H1 (cell line): ENCODE results near the gene CAPN15. TPM values are rescaled to one million over a fixed set of nuclear protein-coding genes. Genes with fewer than 3 reads are reported as not detected.

Experiments
- CTCF ChIA-PET: fragments of 300-600 bp; sonication (Branson Sonifier 250); formaldehyde crosslinking; loops from one replicate; lab custom pipeline; 2021; ENCODE audit not compliant: partially characterized antibody; lab: Charles Lee
- POLR2A ChIA-PET: fragments of 300-600 bp; sonication (Branson Sonifier 250); formaldehyde crosslinking; loops from one replicate; lab custom pipeline; 2021; ENCODE audit warnings: inconsistent platforms; ENCODE audit not compliant: partially characterized antibody; lab: Charles Lee
- DNase-seq, 2 experiments: peaks; one replicate each; pipeline versions ENCODE4 v3.0.0 to v3.0.0-alpha.2; 2010 to 2022; ENCODE audit warnings: low spot score in 2 of 2, low read depth in 1 of 2, mixed read lengths in 1 of 2
- FAIRE-seq: peaks from 2 replicates; lab custom pipeline; 2011; peaks lifted over from hg19 to GRCh38; lab: Jason Lieb, UNC
- H2AFZ ChIP-seq: 2 replicates; pipeline ENCODE4 v1.8.1; 2012; ENCODE audit warnings: low read length, inconsistent platforms
- H2AK5ac ChIP-seq: 2 replicates; pipeline ENCODE4 v1.6.1; 2013; ENCODE audit warnings: low read depth, low read length
- H2BK120ac ChIP-seq: replicated peaks from 2 replicates; pipeline ENCODE3; 2013; ENCODE audit warnings: low read depth, low read length, inconsistent platforms
- H2BK12ac ChIP-seq: 2 replicates; pipeline ENCODE4 v1.6.1; 2013; ENCODE audit warnings: low read depth, low read length
- H2BK15ac ChIP-seq: 2 replicates; pipeline ENCODE4 v1.6.1; 2013; ENCODE audit warnings: low read length
- H2BK20ac ChIP-seq: 2 replicates; pipeline ENCODE4 v1.6.1; 2013; ENCODE audit warnings: low read length
- H2BK5ac ChIP-seq: 2 replicates; pipeline ENCODE4 v1.6.1; 2013; ENCODE audit warnings: low read depth, low read length
- H3K14ac ChIP-seq: 2 replicates; pipeline ENCODE4 v1.6.1; 2013; ENCODE audit warnings: inconsistent platforms; ENCODE audit not compliant: insufficient read length
- H3K18ac ChIP-seq: 2 replicates; pipeline ENCODE4 v1.6.1; 2013; ENCODE audit warnings: low read length; ENCODE audit errors: extremely low read depth
- H3K23ac ChIP-seq: 2 replicates; pipeline ENCODE4 v1.6.1; 2013; ENCODE audit warnings: inconsistent platforms; ENCODE audit not compliant: insufficient read length
- H3K23me2 ChIP-seq: 2 replicates; pipeline ENCODE4 v1.6.1; 2013; ENCODE audit warnings: low read depth, low read length
- H3K27ac ChIP-seq: 2 replicates; pipeline ENCODE4 v1.6.1; 2011; ENCODE audit warnings: low read depth, low read length, inconsistent platforms
- H3K27me3 ChIP-seq, 4 experiments: replicated peaks in 1 of 4; 1 replicate in 1 of 4; 2 replicates in 3 of 4; pipeline versions ENCODE4 v1.6.1 to v1.8.1; 2011 to 2013; ENCODE audit warnings: low read length in 3 of 4, mild to moderate bottlenecking in 3 of 4, inconsistent platforms in 2 of 4, mixed read lengths in 2 of 4, moderate library complexity in 1 of 4; ENCODE audit not compliant: control insufficient read depth in 3 of 4, insufficient read depth in 3 of 4; ENCODE audit errors: extremely low read depth in 1 of 4
- H3K36me3 ChIP-seq, 4 experiments: 2 replicates each; pipeline versions ENCODE4 v1.6.1 to v1.8.1; 2011 to 2013; ENCODE audit warnings: mild to moderate bottlenecking in 4 of 4, low read length in 3 of 4, moderate library complexity in 2 of 4, control low read depth in 1 of 4, inconsistent platforms in 1 of 4; ENCODE audit not compliant: insufficient read depth in 4 of 4, control insufficient read depth in 2 of 4
- H3K4ac ChIP-seq: replicated peaks from 2 replicates; pipeline ENCODE3; 2013; ENCODE audit warnings: low read length, low read depth, mixed read lengths, inconsistent platforms; ENCODE audit not compliant: insufficient read length
- H3K4me1 ChIP-seq, 4 experiments: replicated peaks in 1 of 4; 1 replicate in 1 of 4; 2 replicates in 3 of 4; pipeline versions ENCODE4 v1.6.1 to v1.8.1; 2011 to 2013; ENCODE audit warnings: low read length in 3 of 4, inconsistent platforms in 2 of 4, mixed read lengths in 1 of 4; ENCODE audit not compliant: insufficient read depth in 4 of 4, control insufficient read depth in 3 of 4
- H3K4me2 ChIP-seq, 2 experiments: 2 replicates each; pipeline versions ENCODE4 v1.6.1 to v1.8.1; 2011 to 2013; ENCODE audit warnings: low read depth in 2 of 2, low read length in 2 of 2, control low read depth in 1 of 2, inconsistent platforms in 1 of 2, mild to moderate bottlenecking in 1 of 2; ENCODE audit not compliant: insufficient read depth in 1 of 2
- H3K4me3 ChIP-seq, 4 experiments: fragments of 200-600, 300-600 bp in 1 of 4; sonication (generic), shearing (Covaris generic), sonication (Bioruptor Twin) in 1 of 4; 2 replicates each; pipeline versions ENCODE4 v1.5.1 to v1.8.1; 2011 to 2016; ENCODE audit warnings: low read length in 4 of 4, low read depth in 3 of 4, control low read depth in 2 of 4, inconsistent platforms in 2 of 4, mild to moderate bottlenecking in 2 of 4, mixed read lengths in 1 of 4, moderate library complexity in 1 of 4; ENCODE audit not compliant: insufficient read depth in 2 of 4; ENCODE audit errors: extremely low read depth in 1 of 4
- H3K56ac ChIP-seq: replicated peaks from 2 replicates; pipeline ENCODE3; 2013; ENCODE audit warnings: low read depth, mild to moderate bottlenecking, mixed read lengths, low read length, inconsistent platforms; ENCODE audit not compliant: insufficient read length
- H3K79me1 ChIP-seq: 2 replicates; pipeline ENCODE4 v1.6.1; 2013; ENCODE audit warnings: low read depth, low read length, control low read depth
- H3K79me2 ChIP-seq, 2 experiments: 2 replicates each; pipeline versions ENCODE4 v1.6.1 to v1.8.1; 2012 to 2013; ENCODE audit warnings: low read length in 2 of 2, mild to moderate bottlenecking in 2 of 2, inconsistent platforms in 1 of 2; ENCODE audit not compliant: insufficient read depth in 2 of 2, control insufficient read depth in 1 of 2
- H3K9ac ChIP-seq, 4 experiments: replicated peaks in 1 of 4; 1 replicate in 1 of 4; 2 replicates in 3 of 4; pipeline versions ENCODE4 v1.6.1 to v1.8.1; 2011 to 2013; ENCODE audit warnings: low read depth in 3 of 4, low read length in 3 of 4, control low read depth in 2 of 4, mild to moderate bottlenecking in 2 of 4, moderate library complexity in 2 of 4, inconsistent platforms in 1 of 4; ENCODE audit errors: extremely low read depth in 1 of 4
- H3K9me3 ChIP-seq, 2 experiments: 2 replicates each; pipeline versions ENCODE4 v1.6.1 to v1.8.1; 2012 to 2013; ENCODE audit warnings: mild to moderate bottlenecking in 2 of 2, moderate library complexity in 2 of 2, control low read depth in 1 of 2, inconsistent platforms in 1 of 2, low read depth in 1 of 2, low read length in 1 of 2, mixed read lengths in 1 of 2; ENCODE audit not compliant: insufficient read depth in 2 of 2
- H4K20me1 ChIP-seq, 2 experiments: replicated peaks in 1 of 2; 2 replicates each; pipeline versions ENCODE3 to v1.8.1; 2011 to 2013; ENCODE audit warnings: inconsistent platforms in 2 of 2, low read length in 2 of 2, mild to moderate bottlenecking in 1 of 2; ENCODE audit not compliant: insufficient read depth in 2 of 2, control insufficient read depth in 1 of 2
- H4K5ac ChIP-seq: 2 replicates; pipeline ENCODE4 v1.6.1; 2013; ENCODE audit warnings: low read length, low read depth, mixed read lengths, inconsistent platforms; ENCODE audit not compliant: insufficient read length
- H4K8ac ChIP-seq: 2 replicates; pipeline ENCODE4 v1.8.0; 2013; ENCODE audit warnings: mild to moderate bottlenecking, moderate library complexity, low read length, inconsistent platforms; ENCODE audit not compliant: insufficient read depth; ENCODE audit errors: extremely low read depth
- H4K91ac ChIP-seq: replicated peaks from 2 replicates; pipeline ENCODE3; 2013; ENCODE audit warnings: low read length, mixed read lengths, inconsistent platforms; ENCODE audit not compliant: insufficient read length
- CBX5 ChIP-seq: fragments of 300-800, 300-1000 bp; sonication (generic); IDR thresholded peaks from 2 replicates; pipeline ENCODE4 v1.7.1; 2016; ENCODE audit warnings: antibody characterized with exemption, low read length, low read depth
- CHD1 ChIP-seq: IDR thresholded peaks from 2 replicates; pipeline ENCODE4 v1.6.1; 2012; ENCODE audit warnings: low read depth, low read length, improper control_type of control experiment
- EZH2 ChIP-seq: fragments of 200-600 bp; sonication (generic); IDR thresholded peaks from 2 replicates; pipeline ENCODE4 v1.7.1; 2012; ENCODE audit warnings: low read depth, mild to moderate bottlenecking, moderate library complexity, low read length, inconsistent platforms; ENCODE audit not compliant: severe bottlenecking
- GABPA ChIP-seq: IDR thresholded peaks from 2 replicates; pipeline ENCODE4 v1.6.1; 2011; ENCODE audit warnings: mild to moderate bottlenecking, low read length, moderate library complexity, borderline replicate concordance; ENCODE audit not compliant: insufficient read depth
- MAFK ChIP-seq: IDR thresholded peaks from 2 replicates; pipeline ENCODE4 v1.6.1; 2012; ENCODE audit warnings: low read depth, mild to moderate bottlenecking, improper control_type of control experiment, low read length
- NANOG ChIP-seq: IDR thresholded peaks from 2 replicates; pipeline ENCODE4 v1.6.1; 2011; ENCODE audit warnings: low read length, low read depth, mild to moderate bottlenecking, inconsistent platforms; ENCODE audit not compliant: insufficient read depth, poor library complexity, severe bottlenecking
- PHF8 ChIP-seq: fragments of 200-600 bp; sonication (generic); conservative IDR thresholded peaks from 2 replicates; pipeline ENCODE4 v1.7.1; 2012; ENCODE audit warnings: low read depth, mild to moderate bottlenecking, inconsistent platforms, low read length, moderate library complexity
- RAD21 ChIP-seq, 2 experiments: IDR thresholded peaks in 1 of 2; conservative IDR thresholded peaks in 1 of 2; 2 replicates each; pipeline ENCODE4 v1.6.1; 2011; ENCODE audit warnings: low read depth in 2 of 2, low read length in 2 of 2, improper control_type of control experiment in 1 of 2, inconsistent platforms in 1 of 2, mild to moderate bottlenecking in 1 of 2, moderate library complexity in 1 of 2
- SIRT6 ChIP-seq: IDR thresholded peaks from one replicate; pipeline ENCODE4 v1.7.1; 2012; ENCODE audit warnings: low read length, inconsistent platforms
- WGBS, 2 experiments: shearing (Covaris generic) in 1 of 2; methylation state at CpG; one replicate each; pipeline versions ENCODE4 v1.1.6 to v1.1.7; 2013 to 2015; ENCODE audit warnings: low lambda C conversion rate in 2 of 2, mixed read lengths in 2 of 2, inconsistent platforms in 1 of 2, low coverage in 1 of 2, missing lambda C conversion rate in 1 of 2; ENCODE audit not compliant: insufficient replicate concordance in 2 of 2, insufficient coverage in 1 of 2, insufficient read length in 1 of 2; ENCODE audit errors: extremely low coverage in 1 of 2, missing lambda C conversion rate in 1 of 2; 5-methylcytosine and 5-hydroxymethylcytosine counted together
- polyA plus RNA-seq, 7 experiments: library from polyadenylated mRNA; depleted of rRNA in 3 of 7; stranded (reverse) in 5 of 7; unstranded in 2 of 7; fragments of >200 nt in 5 of 7; fragments of 200-250 nt in 2 of 7; gene quantifications; 1 replicate in 5 of 7; 2 replicates in 1 of 7; 4 replicates in 1 of 7; pipeline versions ENCODE4 v1.2.1 to v1.2.3, GENCODE V29; 2011 to 2013; ENCODE audit warnings: missing spikeins in 2 of 7, mixed read lengths in 2 of 7
- total RNA-seq: library from RNA; stranded (reverse); fragmentation: NEBNext Ultra II Directional; extraction: Animal tissue kit (Norgen Biotek cat#: 25700); gene quantifications from 2 replicates; pipeline ENCODE4 v1.2.1, GENCODE V29; 2021
- TF ChIP-seq, protein P1 (sequence below): IDR thresholded peaks from 2 replicates; pipeline ENCODE4 v1.6.1; 2011; ENCODE audit warnings: low read depth, mild to moderate bottlenecking, low read length; ENCODE audit not compliant: insufficient read depth
- TF ChIP-seq, protein P2 (sequence below): IDR thresholded peaks from 2 replicates; pipeline ENCODE4 v1.6.1; 2012; ENCODE audit warnings: low read length, inconsistent platforms

CAPN15 gene
- total and polyA plus RNA-seq, 2 of the 8 experiments (the other 6 are each of a cell fraction or from before 2014, with no cell fraction given) = 38.9 to 76.9 TPM

GRCh38 chr16:544517-544916, 17.0 kb downstream of the CAPN15 start:
- Histone ChIP-seq H3K4me1 (no peaks in the 10 kb centered on the region), H4K5ac (no peak overlapping the region), H2BK20ac (no peak overlapping the region), H2AFZ (no peak overlapping the region), H3K14ac (no peak overlapping the region), H3K23ac (no peak overlapping the region), H3K36me3 (peaks cover 0 to 15% (median 0%) of the 10 kb centered on the region in 4 experiments; a peak in 2 of 8 replicates), H3K56ac (no peak overlapping the region), H4K20me1 (peaks cover 0 to 15% of the 10 kb centered on the region in 2 experiments), H2AK5ac (no peak overlapping the region), H3K9ac (no peak overlapping the region), H3K27me3 (no peaks in the 10 kb centered on the region), H3K79me1 (peaks cover 8% of the 10 kb centered on the region), H3K4me2 (no peak overlapping the region), H3K4ac (no peak overlapping the region), H3K4me3 (no peak overlapping the region), H4K8ac (no peak overlapping the region), H2BK120ac (no peak overlapping the region), H2BK15ac (no peak overlapping the region), H4K91ac (no peak overlapping the region), H3K79me2 (peaks cover 0 to 21% of the 10 kb centered on the region in 2 experiments; a peak in 1 of 4 replicates), H2BK5ac (no peak overlapping the region), H3K23me2 (no peaks in the 10 kb centered on the region), H3K18ac (no peak overlapping the region), H2BK12ac (no peak overlapping the region), H3K27ac (no peak overlapping the region), H3K9me3 (no peaks in the 10 kb centered on the region; a peak in 1 of 4 replicates)
- CTCF ChIA-PET = interaction anchor here (1.0 to 1.8 kb wide), 4 partner anchors 25 to 104 kb away, joined by 3 to 8 read pairs (median 3); partner anchors contain the start of gene WDR90
- POLR2A ChIA-PET = interaction anchor here (0.9 to 2.2 kb wide), 4 partner anchors 11 to 143 kb away, joined by 3 to 4 read pairs (median 3); partner anchors contain the start of gene DECR2
- no peak for FAIRE-seq
- WGBS, 2 experiments = 100% methylated on average over 4 to 9 of the region's 46 CpGs
- DNase-seq = no peak
- TF ChIP-seq GABPA (no peak), CHD1 (no peak), PHF8 (no peak), SIRT6 (no peak), EZH2 (no peak), RAD21 (IDR thresholded peaks at IDR 0.05 in 1 of 2, conservative IDR thresholded peaks at IDR 0.05 in 1 of 2; ENCODE audit: low read depth in 2 of 2, low read length in 2 of 2) (no peak), NANOG (no peak), MAFK (no peak), CBX5 (no peak)
- TF ChIP-seq, protein P1, sequence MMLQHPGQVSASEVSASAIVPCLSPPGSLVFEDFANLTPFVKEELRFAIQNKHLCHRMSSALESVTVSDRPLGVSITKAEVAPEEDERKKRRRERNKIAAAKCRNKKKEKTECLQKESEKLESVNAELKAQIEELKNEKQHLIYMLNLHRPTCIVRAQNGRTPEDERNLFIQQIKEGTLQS = no peak
- TF ChIP-seq, protein P2, sequence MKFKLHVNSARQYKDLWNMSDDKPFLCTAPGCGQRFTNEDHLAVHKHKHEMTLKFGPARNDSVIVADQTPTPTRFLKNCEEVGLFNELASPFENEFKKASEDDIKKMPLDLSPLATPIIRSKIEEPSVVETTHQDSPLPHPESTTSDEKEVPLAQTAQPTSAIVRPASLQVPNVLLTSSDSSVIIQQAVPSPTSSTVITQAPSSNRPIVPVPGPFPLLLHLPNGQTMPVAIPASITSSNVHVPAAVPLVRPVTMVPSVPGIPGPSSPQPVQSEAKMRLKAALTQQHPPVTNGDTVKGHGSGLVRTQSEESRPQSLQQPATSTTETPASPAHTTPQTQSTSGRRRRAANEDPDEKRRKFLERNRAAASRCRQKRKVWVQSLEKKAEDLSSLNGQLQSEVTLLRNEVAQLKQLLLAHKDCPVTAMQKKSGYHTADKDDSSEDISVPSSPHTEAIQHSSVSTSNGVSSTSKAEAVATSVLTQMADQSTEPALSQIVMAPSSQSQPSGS = no peak
